ENCODE data around the gene TOP3B. TPM values are rescaled to one million over a fixed set of nuclear protein-coding genes. Genes with fewer than 3 reads are reported as not detected.

Gene TOP3B
- total RNA-seq, 1 experiment from 2014 or later = 23.9 TPM

- Histone ChIP-seq H4K20me1 (ENCODE audit: insufficient read depth) (no peaks in the 10 kb centered on the region), H3K4me2 (no peak overlapping the region), H2AFZ (no peak overlapping the region), H3K4me1 (replicated peaks; ENCODE audit: insufficient read depth) (no peaks in the 10 kb centered on the region), H3K4me3 (no peak overlapping the region), H3F3A (ENCODE audit: insufficient read depth, low read depth) (no peaks in the 10 kb centered on the region), H3K27me3 (ENCODE audit: insufficient read depth, low read depth) (no peaks in the 10 kb centered on the region), H3K27ac (no peak overlapping the region), H3K9me3 (ENCODE audit: insufficient read depth, low read depth) (no peaks in the 10 kb centered on the region), H3K36me3 (ENCODE audit: low read depth) (no peaks in the 10 kb centered on the region), H3K79me2 (ENCODE audit: low read depth) (no peaks in the 10 kb centered on the region), H3K9me2 (ENCODE audit: insufficient read depth) (no peaks in the 10 kb centered on the region)
- DNase-seq = no peak
- TF ChIP-seq EZH2 (IDR thresholded peaks at IDR 0.05; ENCODE audit: low read depth) = no peak
- TF ChIP-seq, protein P1, sequence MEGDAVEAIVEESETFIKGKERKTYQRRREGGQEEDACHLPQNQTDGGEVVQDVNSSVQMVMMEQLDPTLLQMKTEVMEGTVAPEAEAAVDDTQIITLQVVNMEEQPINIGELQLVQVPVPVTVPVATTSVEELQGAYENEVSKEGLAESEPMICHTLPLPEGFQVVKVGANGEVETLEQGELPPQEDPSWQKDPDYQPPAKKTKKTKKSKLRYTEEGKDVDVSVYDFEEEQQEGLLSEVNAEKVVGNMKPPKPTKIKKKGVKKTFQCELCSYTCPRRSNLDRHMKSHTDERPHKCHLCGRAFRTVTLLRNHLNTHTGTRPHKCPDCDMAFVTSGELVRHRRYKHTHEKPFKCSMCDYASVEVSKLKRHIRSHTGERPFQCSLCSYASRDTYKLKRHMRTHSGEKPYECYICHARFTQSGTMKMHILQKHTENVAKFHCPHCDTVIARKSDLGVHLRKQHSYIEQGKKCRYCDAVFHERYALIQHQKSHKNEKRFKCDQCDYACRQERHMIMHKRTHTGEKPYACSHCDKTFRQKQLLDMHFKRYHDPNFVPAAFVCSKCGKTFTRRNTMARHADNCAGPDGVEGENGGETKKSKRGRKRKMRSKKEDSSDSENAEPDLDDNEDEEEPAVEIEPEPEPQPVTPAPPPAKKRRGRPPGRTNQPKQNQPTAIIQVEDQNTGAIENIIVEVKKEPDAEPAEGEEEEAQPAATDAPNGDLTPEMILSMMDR (conservative IDR thresholded peaks at IDR 0.05) = no peak
- CTCF ChIA-PET = no interaction called here
- intact Hi-C loops (cut with micrococcal nuclease; ENCODE audit: unreplicated experiment) = no loop called here
- POLR2A ChIA-PET (ENCODE audit: unreplicated experiment) = no interaction called here
- BruUV-seq (replicated peaks) = no TSS peak
Observed at GRCh38 chr22:21963286-21963685, 19.3 kb downstream of the TOP3B start.

- no TSS peak for BruUV-seq (replicated peaks)
- H3K4me3 ChIP-seq = no peak overlapping the region
- H3K9me2 ChIP-seq (ENCODE audit: insufficient read depth) = no peaks in the 10 kb centered on the region
- no peak overlapping the region for H3K27ac ChIP-seq
- intact Hi-C loops (cut with micrococcal nuclease; ENCODE audit: unreplicated experiment) = no loop called here
- H3K79me2 ChIP-seq (ENCODE audit: low read depth) = no peaks in the 10 kb centered on the region
- ChIA-PET CTCF (no interaction called here), POLR2A (ENCODE audit: unreplicated experiment) (no interaction called here)
- no peaks in the 10 kb centered on the region for H3K4me1 ChIP-seq (replicated peaks; ENCODE audit: insufficient read depth)
- no peak overlapping the region for H2AFZ ChIP-seq
- no peak overlapping the region for H3K4me2 ChIP-seq
- H3F3A ChIP-seq (ENCODE audit: insufficient read depth, low read depth) = no peaks in the 10 kb centered on the region
- H3K36me3 ChIP-seq (ENCODE audit: low read depth) = no peaks in the 10 kb centered on the region
- no peaks in the 10 kb centered on the region for H4K20me1 ChIP-seq (ENCODE audit: insufficient read depth)
- H3K9me3 ChIP-seq (ENCODE audit: insufficient read depth, low read depth) = no peaks in the 10 kb centered on the region
- no peaks in the 10 kb centered on the region for H3K27me3 ChIP-seq (ENCODE audit: insufficient read depth, low read depth)
- TF ChIP-seq, protein P1 (conservative IDR thresholded peaks at IDR 0.05) = no peak
- no peak for TF ChIP-seq EZH2 (IDR thresholded peaks at IDR 0.05; ENCODE audit: low read depth)
- no peak for DNase-seq
Observed at GRCh38 chr22:21962655-21962949, 20.0 kb downstream of the TOP3B start.

- peak; percentile 47 to 67 for DNase-seq
- Histone ChIP-seq H3K9me3 (ENCODE audit: insufficient read depth, low read depth) (no peaks in the 10 kb centered on the region), H3K36me3 (ENCODE audit: low read depth) (no peaks in the 10 kb centered on the region), H4K20me1 (ENCODE audit: insufficient read depth) (no peaks in the 10 kb centered on the region), H3F3A (ENCODE audit: insufficient read depth, low read depth) (no peaks in the 10 kb centered on the region), H3K27me3 (ENCODE audit: insufficient read depth, low read depth) (no peaks in the 10 kb centered on the region), H3K4me3 (no peak overlapping the region), H2AFZ (no peak overlapping the region), H3K79me2 (ENCODE audit: low read depth) (no peaks in the 10 kb centered on the region), H3K4me1 (replicated peaks; ENCODE audit: insufficient read depth) (no peaks in the 10 kb centered on the region), H3K4me2 (no peak overlapping the region), H3K27ac (0 out of 2 replicates have a peak overlapping the region, but pooled peaks have one; percentile 16), H3K9me2 (ENCODE audit: insufficient read depth) (no peaks in the 10 kb centered on the region)
- no TSS peak for BruUV-seq (replicated peaks)
- no peak for TF ChIP-seq EZH2 (IDR thresholded peaks at IDR 0.05; ENCODE audit: low read depth)
- TF ChIP-seq, protein P1 (conservative IDR thresholded peaks at IDR 0.05) = no peak
- ChIA-PET CTCF (no interaction called here), POLR2A (ENCODE audit: unreplicated experiment) (no interaction called here)
- intact Hi-C loops (cut with micrococcal nuclease; ENCODE audit: unreplicated experiment) = no loop called here
Observed at GRCh38 chr22:21961886-21962654, 20.5 kb downstream of the TOP3B start.

Measured in PC-9 (cell line).